Activated B cell treated with CpG ODN at 0.5 μM for 24 hours (primary cell): ENCODE measurements around the gene NEK3. TPM values are rescaled to one million over a fixed set of nuclear protein-coding genes. Genes with fewer than 3 reads are reported as not detected.
"Not testable (repeated sequence)": the region's sequence is repeated elsewhere in the genome, so short reads cannot be mapped to it uniquely, and the experiment has no call there.

Source experiments
- ATAC-seq: fragments of 200-7000 bp; cut with Tn5 transposase; one replicate; pipeline ENCODE4 v1.10.0; 2021; ENCODE audit warnings: low read depth, mild to moderate bottlenecking, moderate library complexity
- CTCF ChIA-PET: fragments of 350-600 bp; sonication (Branson Sonifier 250); formaldehyde crosslinking; loops from one replicate; lab custom pipeline; 2021; ENCODE audit warnings: antibody characterized with exemption; lab: Charles Lee
- POLR2A ChIA-PET: fragments of 350-600 bp; sonication (Branson Sonifier 250); formaldehyde crosslinking; loops from one replicate; lab custom pipeline; 2021; ENCODE audit warnings: antibody characterized with exemption; lab: Charles Lee
- DNase-seq: peaks from one replicate; pipeline ENCODE4 v3.0.0; 2022
- H3K27ac Mint-ChIP-seq: one replicate; pipeline ENCODE4 v1.8.0; 2020; ENCODE audit warnings: mixed read lengths
- H3K27me3 Mint-ChIP-seq: one replicate; pipeline ENCODE4 v1.8.0; 2021; ENCODE audit warnings: mixed read lengths
- H3K36me3 Mint-ChIP-seq: one replicate; pipeline ENCODE4 v1.8.0; 2021; ENCODE audit warnings: low read depth, mixed read lengths
- H3K4me1 Mint-ChIP-seq: one replicate; pipeline ENCODE4 v1.8.0; 2021; ENCODE audit warnings: mixed read lengths
- H3K4me3 Mint-ChIP-seq: one replicate; pipeline ENCODE4 v1.8.0; 2020; ENCODE audit warnings: mild to moderate bottlenecking, mixed read lengths
- H3K9me3 Mint-ChIP-seq: one replicate; pipeline ENCODE4 v1.8.0; 2020; ENCODE audit warnings: mixed read lengths
- CTCF ChIP-seq: fragments of 200-600 bp; IDR thresholded peaks from one replicate; pipeline ENCODE4 v1.8.0; 2022; ENCODE audit warnings: antibody characterized with exemption, mild to moderate bottlenecking
- intact Hi-C: fragments of 100-400 bp; cut with micrococcal nuclease; formaldehyde crosslinking; loops from one replicate; pipeline ENCODE4 v1.15.1; 2024
- total RNA-seq: library from RNA; stranded (reverse); gene quantifications from 2 replicates; pipeline ENCODE4 v1.2.3, GENCODE V29; 2022

NEK3 gene
- total RNA-seq, 1 donor from 2014 or later: 12.0 TPM

- intact Hi-C loops: no loop called here
- ATAC-seq: no peak
- POLR2A ChIA-PET: interaction anchor here (0.6 kb wide), 1 partner anchor 127 kb away, joined by 3 read pairs; no protein-coding TSS in a partner anchor
- no peak for TF ChIP-seq CTCF
- no peak overlapping the region for H3K27ac Mint-ChIP-seq
- no peaks in the 10 kb centered on the region for H3K27me3 Mint-ChIP-seq
- CTCF ChIA-PET: no interaction called here
- peaks cover 59% of the 10 kb centered on the region for H3K36me3 Mint-ChIP-seq
- no peak overlapping the region for H3K4me3 Mint-ChIP-seq
- no peaks in the 10 kb centered on the region for H3K9me3 Mint-ChIP-seq
- no peaks in the 10 kb centered on the region for H3K4me1 Mint-ChIP-seq
- DNase-seq: no peak
Measured at GRCh38 chr13:52179925-52180324, 20.5 kb upstream of the NEK3 start.

GRCh38 chr13:52177276-52177675, 17.9 kb upstream of the NEK3 start:
- ATAC-seq: no peak
- no peaks in the 10 kb centered on the region for H3K9me3 Mint-ChIP-seq
- peaks cover 59% of the 10 kb centered on the region for H3K36me3 Mint-ChIP-seq
- ChIA-PET POLR2A (interaction anchor here (0.6 to 0.7 kb wide), 2 partner anchors 766 to 961 kb away, joined by 4 to 5 read pairs; no protein-coding TSS in a partner anchor), CTCF (no interaction called here)
- H3K27me3 Mint-ChIP-seq: no peaks in the 10 kb centered on the region
- DNase-seq: no peak
- TF ChIP-seq CTCF: no peak
- H3K27ac Mint-ChIP-seq: no peak overlapping the region
- no peak overlapping the region for H3K4me3 Mint-ChIP-seq
- peaks cover 3% of the 10 kb centered on the region for H3K4me1 Mint-ChIP-seq
- intact Hi-C loops: no loop called here

GRCh38 chr13:52173970-52174369, 14.6 kb upstream of the NEK3 start:
- peaks cover 63% of the 10 kb centered on the region for H3K36me3 Mint-ChIP-seq
- POLR2A ChIA-PET, DNase-seq: not testable (repeated sequence)

GRCh38 chr13:52173373-52173772, 14.0 kb upstream of the NEK3 start:
- TF ChIP-seq CTCF: no peak
- peaks cover 68% of the 10 kb centered on the region for H3K36me3 Mint-ChIP-seq
- no peak for ATAC-seq
- H3K9me3 Mint-ChIP-seq: no peaks in the 10 kb centered on the region
- H3K4me1 Mint-ChIP-seq: peaks cover 3% of the 10 kb centered on the region
- intact Hi-C loops: no loop called here
- H3K4me3 Mint-ChIP-seq: no peak overlapping the region
- H3K27me3 Mint-ChIP-seq: no peaks in the 10 kb centered on the region
- CTCF ChIA-PET: no interaction called here
- POLR2A ChIA-PET: no interaction called here
- DNase-seq: no peak
- H3K27ac Mint-ChIP-seq: no peak overlapping the region

More at GRCh38 chr13:52173970-52174369, 14.6 kb upstream of the NEK3 start:
- H3K27ac Mint-ChIP-seq, H3K9me3 Mint-ChIP-seq, intact Hi-C loops, H3K4me3 Mint-ChIP-seq, CTCF ChIA-PET, H3K4me1 Mint-ChIP-seq, ATAC-seq, H3K27me3 Mint-ChIP-seq: not testable (repeated sequence)

- DNase-seq, POLR2A ChIA-PET, intact Hi-C loops, H3K4me1 Mint-ChIP-seq, H3K4me3 Mint-ChIP-seq, H3K27me3 Mint-ChIP-seq, H3K27ac Mint-ChIP-seq, ATAC-seq, H3K9me3 Mint-ChIP-seq: not testable (repeated sequence)
- H3K36me3 Mint-ChIP-seq: peaks cover 70% of the 10 kb centered on the region
- CTCF ChIA-PET: interaction anchor here (1.0 kb wide), 1 partner anchor 11 kb away, joined by 3 read pairs; no protein-coding TSS in a partner anchor
Measured at GRCh38 chr13:52171686-52172085, 12.3 kb upstream of the NEK3 start.

GRCh38 chr13:52170828-52171391, 11.5 kb upstream of the NEK3 start:
- H3K36me3 Mint-ChIP-seq: peaks cover 75% of the 10 kb centered on the region
- H3K27me3 Mint-ChIP-seq, intact Hi-C loops, DNase-seq, POLR2A ChIA-PET, ATAC-seq, H3K4me1 Mint-ChIP-seq, H3K9me3 Mint-ChIP-seq, H3K4me3 Mint-ChIP-seq, H3K27ac Mint-ChIP-seq, CTCF ChIA-PET: not testable (repeated sequence)
